HG02884 (cell line): ENCODE data around the gene CHST13.
"Not testable (repeated sequence)": the region's sequence is repeated elsewhere in the genome, so short reads cannot be mapped to it uniquely, and the experiment has no call there.

ENCODE experiments used
- ATAC-seq: cut with Tn5 transposase; IDR thresholded peaks from one replicate; pipeline ENCODE4 v1.9.1; 2021; ENCODE audit warnings: mild to moderate bottlenecking, moderate library complexity; ENCODE audit not compliant: unreplicated experiment

CHST13 gene

GRCh38 chr3:126525091-126525852, 1.3 kb downstream of the CHST13 start:
- ATAC-seq = no peak

- ATAC-seq = no peak
Measured at GRCh38 chr3:126525853-126526667, 2.1 kb downstream of the CHST13 start.

- ATAC-seq = no peak
Measured at GRCh38 chr3:126526668-126527005, 2.7 kb downstream of the CHST13 start.

- ATAC-seq = no peak
Measured at GRCh38 chr3:126527006-126527405, 3.1 kb downstream of the CHST13 start.

GRCh38 chr3:126527455-126528211, 3.7 kb downstream of the CHST13 start:
- no peak for ATAC-seq

GRCh38 chr3:126528419-126528799, 4.5 kb downstream of the CHST13 start:
- ATAC-seq = no peak

GRCh38 chr3:126528800-126529541, 5.0 kb downstream of the CHST13 start:
- no peak for ATAC-seq

GRCh38 chr3:126529585-126530170, 5.7 kb downstream of the CHST13 start:
- ATAC-seq = no peak

- ATAC-seq = no peak
Measured at GRCh38 chr3:126530171-126531050, 6.5 kb downstream of the CHST13 start.

- ATAC-seq = no peak
Measured at GRCh38 chr3:126531051-126531330, 7.0 kb downstream of the CHST13 start.

GRCh38 chr3:126533506-126533905, 9.6 kb downstream of the CHST13 start:
- ATAC-seq = no peak

GRCh38 chr3:126534716-126535115, 10.8 kb downstream of the CHST13 start:
- not testable (repeated sequence) for ATAC-seq

GRCh38 chr3:126535636-126536035, 11.7 kb downstream of the CHST13 start:
- ATAC-seq = no peak

- no peak for ATAC-seq
Measured at GRCh38 chr3:126536126-126536525, 12.2 kb downstream of the CHST13 start.

- no peak for ATAC-seq
Measured at GRCh38 chr3:126537116-126537729, 13.3 kb downstream of the CHST13 start.

GRCh38 chr3:126537730-126538281, 13.9 kb downstream of the CHST13 start:
- no peak for ATAC-seq

- ATAC-seq = no peak
Measured at GRCh38 chr3:126538316-126538715, 14.4 kb downstream of the CHST13 start.

- no peak for ATAC-seq
Measured at GRCh38 chr3:126538966-126539365, 15.0 kb downstream of the CHST13 start.
